HT-29 (cell line): Measurements from ENCODE around the gene PIKFYVE. TPM values are rescaled to one million over a fixed set of nuclear protein-coding genes. Genes with fewer than 3 reads are reported as not detected.
"Not testable (repeated sequence)": the region's sequence is repeated elsewhere in the genome, so short reads cannot be mapped to it uniquely, and the experiment has no call there.

Source experiments
- DNase-seq: peaks from one replicate; pipeline ENCODE4 v3.0.0-alpha.2; 2015; ENCODE audit warnings: low spot score
- total RNA-seq: library from RNA; depleted of rRNA; stranded (reverse); fragments of >200 nt; shearing (Covaris generic); gene quantifications from 2 replicates; pipeline ENCODE4 v1.2.3, GENCODE V29; 2014; rRNA removed

Gene PIKFYVE, protein sequence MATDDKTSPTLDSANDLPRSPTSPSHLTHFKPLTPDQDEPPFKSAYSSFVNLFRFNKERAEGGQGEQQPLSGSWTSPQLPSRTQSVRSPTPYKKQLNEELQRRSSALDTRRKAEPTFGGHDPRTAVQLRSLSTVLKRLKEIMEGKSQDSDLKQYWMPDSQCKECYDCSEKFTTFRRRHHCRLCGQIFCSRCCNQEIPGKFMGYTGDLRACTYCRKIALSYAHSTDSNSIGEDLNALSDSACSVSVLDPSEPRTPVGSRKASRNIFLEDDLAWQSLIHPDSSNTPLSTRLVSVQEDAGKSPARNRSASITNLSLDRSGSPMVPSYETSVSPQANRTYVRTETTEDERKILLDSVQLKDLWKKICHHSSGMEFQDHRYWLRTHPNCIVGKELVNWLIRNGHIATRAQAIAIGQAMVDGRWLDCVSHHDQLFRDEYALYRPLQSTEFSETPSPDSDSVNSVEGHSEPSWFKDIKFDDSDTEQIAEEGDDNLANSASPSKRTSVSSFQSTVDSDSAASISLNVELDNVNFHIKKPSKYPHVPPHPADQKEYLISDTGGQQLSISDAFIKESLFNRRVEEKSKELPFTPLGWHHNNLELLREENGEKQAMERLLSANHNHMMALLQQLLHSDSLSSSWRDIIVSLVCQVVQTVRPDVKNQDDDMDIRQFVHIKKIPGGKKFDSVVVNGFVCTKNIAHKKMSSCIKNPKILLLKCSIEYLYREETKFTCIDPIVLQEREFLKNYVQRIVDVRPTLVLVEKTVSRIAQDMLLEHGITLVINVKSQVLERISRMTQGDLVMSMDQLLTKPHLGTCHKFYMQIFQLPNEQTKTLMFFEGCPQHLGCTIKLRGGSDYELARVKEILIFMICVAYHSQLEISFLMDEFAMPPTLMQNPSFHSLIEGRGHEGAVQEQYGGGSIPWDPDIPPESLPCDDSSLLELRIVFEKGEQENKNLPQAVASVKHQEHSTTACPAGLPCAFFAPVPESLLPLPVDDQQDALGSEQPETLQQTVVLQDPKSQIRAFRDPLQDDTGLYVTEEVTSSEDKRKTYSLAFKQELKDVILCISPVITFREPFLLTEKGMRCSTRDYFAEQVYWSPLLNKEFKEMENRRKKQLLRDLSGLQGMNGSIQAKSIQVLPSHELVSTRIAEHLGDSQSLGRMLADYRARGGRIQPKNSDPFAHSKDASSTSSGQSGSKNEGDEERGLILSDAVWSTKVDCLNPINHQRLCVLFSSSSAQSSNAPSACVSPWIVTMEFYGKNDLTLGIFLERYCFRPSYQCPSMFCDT (N-terminal part only)
- total RNA-seq, result 7.2 and 10.1 TPM in 2 replicates

DNA sequence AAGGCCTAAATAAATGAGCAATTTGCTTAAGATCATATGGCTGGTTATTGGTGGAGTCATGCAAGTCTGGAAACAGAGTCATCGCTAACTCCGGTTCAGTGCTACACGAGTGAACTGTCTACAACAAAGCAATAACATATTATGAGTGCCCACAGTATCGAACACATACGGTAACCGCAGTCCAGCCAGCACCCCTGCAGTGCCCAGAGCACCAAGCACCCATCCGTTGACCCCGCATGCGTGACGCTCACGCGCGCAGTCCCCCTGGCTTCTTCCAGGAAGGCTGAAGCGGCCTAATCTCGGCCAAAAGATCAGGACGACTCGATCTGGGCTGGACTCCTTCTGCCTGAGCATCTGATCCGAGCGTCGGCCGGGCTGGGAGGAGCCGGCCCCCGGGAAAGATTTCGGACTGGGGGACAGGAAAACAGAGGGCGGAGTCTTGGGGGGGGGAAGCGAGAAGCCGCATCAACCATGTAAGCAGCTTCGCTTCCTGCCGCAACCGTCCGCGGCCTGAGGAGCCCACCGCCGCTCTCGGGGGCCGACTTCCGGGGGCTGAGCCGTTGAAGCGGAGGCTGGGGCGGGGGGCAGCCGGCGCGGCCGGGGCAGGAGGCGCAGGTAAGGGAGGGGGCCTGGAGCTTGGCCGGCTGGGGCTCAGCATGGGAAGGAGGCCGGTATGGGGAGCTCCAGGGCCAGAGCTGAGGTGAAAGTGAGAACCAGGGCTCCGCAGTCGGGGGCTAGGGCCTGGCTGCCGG, at the start of gene PIKFYVE:
PIKFYVE (plus strand) TSS at position 455 of the 752 bp plus-strand sequence. CDS start 5,265 bp downstream, outside the sequence.
- DNase-seq, result peak; percentile 94

- not testable (repeated sequence) for DNase-seq
Observed at GRCh38 chr2:208221873-208222272, 44.2 kb upstream of the PIKFYVE start.

DNA sequence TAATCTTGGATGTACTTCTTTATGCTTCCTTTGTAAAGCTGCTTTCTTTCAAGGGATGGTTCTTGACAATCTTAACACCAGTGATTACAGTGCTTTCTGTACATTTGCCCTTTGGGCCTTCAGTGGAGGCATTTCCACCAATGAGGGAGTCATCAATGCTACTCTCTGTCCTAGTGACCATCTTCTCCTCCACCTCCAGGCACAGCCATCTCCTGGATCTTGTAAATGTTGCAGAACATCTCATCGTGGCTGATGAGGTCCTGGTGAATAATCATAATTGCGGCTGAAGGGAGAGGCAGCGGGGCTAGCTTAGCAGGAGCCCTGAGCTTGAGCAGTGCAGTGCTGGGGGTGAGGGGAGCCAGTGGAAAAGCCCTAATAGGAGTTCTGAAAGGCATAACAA, 43.7 kb upstream of the PIKFYVE start:
- DNase-seq, result no peak

GRCh38 chr2:208224802-208225201, 41.3 kb upstream of the PIKFYVE start:
- no peak for DNase-seq

- DNase-seq, result no peak
Observed at GRCh38 chr2:208227581-208228232, 38.3 kb upstream of the PIKFYVE start.

- no peak for DNase-seq
Observed at GRCh38 chr2:208228476-208228875, 37.6 kb upstream of the PIKFYVE start.

DNA sequence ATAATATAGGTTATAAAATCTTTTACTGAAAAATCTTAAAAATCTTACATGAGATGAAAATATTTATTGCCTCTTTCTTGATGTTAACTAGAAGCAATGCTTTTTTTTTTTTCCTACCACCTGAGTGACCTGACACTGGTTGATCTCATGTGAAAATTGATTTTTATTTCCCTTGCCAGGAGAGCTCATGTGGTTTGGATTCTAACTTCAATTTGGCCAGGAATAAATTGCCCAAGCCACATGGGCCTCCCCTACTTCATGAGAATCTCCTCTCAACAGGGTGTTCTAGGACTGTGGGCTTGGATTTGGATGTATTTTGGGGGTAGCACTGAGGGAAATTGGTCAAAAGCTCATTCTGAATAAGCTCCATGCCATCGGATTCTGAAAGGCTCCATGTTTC, 31.3 kb upstream of the PIKFYVE start:
- no peak for DNase-seq

- DNase-seq, result no peak
Observed at GRCh38 chr2:208235860-208236259, 30.2 kb upstream of the PIKFYVE start.

DNA sequence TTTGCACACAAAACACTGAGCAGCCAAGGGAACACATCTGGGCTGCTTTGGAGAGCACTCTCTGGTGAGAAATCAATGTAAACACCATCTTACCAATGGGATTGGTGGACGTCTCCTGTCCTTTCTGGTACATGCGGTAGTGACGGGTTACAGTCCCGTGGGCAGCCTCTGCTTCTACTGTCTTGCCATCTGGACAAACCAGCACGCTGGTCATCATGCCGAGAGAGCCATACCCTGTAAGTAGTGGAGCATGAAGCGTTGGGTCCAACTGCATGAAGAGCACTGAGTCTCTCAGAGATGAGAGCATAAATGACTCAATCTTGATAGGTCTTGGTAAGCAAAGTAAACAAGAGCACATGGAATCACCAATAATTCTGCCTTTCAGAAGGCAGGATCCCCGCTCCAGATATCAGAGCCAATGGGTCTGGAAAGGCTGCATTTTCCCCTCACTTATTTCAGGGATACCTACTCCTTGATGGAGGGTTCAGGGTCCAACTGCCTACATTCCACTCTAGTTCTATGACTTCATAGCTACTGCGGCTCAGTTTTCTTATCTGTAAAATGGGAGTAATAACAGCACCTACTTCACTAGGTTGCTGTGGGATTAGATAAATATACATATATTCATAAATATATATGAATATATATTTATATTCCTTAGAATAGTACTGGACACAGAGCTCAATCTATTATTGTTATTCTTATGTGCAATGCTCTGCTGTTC, 26.1 kb upstream of the PIKFYVE start:
- no peak for DNase-seq

DNA sequence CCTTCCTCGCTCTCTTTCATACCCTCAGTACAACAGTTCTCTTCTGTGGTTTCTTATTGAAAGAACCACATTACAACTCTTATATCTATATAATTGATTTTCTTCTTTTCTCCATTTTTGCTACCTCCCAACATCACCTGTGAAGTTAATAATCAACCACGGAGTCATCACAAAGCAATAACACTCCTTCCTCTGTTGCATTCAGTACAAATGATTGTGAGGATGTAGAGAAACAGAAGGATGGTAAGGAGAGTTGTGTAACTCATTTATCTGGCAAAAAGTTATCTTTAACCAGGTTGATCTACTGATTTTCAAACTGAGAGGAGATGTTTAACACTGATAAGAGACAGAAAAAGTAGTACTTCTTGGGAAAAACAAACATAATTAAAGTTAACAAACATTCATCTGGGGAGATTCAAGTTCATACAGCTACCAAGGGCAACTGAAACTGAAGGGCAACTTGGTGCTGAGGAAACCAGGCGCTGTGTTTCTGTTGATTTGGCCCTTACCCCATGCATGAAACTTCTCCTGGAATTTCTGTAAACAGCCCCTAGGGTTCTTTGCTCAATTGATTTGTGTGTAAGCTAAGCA, 25.3 kb upstream of the PIKFYVE start:
- DNase-seq, result no peak

GRCh38 chr2:208244422-208244821, 21.6 kb upstream of the PIKFYVE start:
- no peak for DNase-seq

GRCh38 chr2:208245746-208246145, 20.3 kb upstream of the PIKFYVE start:
- DNase-seq, result no peak

- no peak for DNase-seq
Observed at GRCh38 chr2:208248601-208249000, 17.5 kb upstream of the PIKFYVE start.

DNA sequence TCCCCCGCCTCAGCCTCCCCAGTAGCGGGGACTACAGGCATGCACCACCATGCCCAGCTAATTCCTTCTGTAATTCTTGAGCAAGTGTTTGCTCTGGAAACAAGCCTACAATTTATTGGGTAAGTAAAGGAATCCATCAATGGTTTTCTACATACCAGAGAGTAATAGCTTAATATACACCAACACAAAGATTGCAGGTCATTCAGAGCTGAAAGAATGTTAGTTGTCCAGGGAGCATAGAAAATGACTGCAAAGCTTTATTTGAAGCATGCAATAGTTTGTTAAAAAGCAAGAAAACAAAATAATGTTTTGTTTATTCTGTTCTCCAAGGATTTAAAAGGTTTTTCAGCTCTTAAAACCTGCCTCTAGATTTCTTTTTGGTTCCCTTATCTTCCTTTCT, 16.8 kb upstream of the PIKFYVE start:
- DNase-seq, result no peak

- DNase-seq, result no peak
Observed at GRCh38 chr2:208250388-208250787, 15.7 kb upstream of the PIKFYVE start.

GRCh38 chr2:208251098-208251497, 15.0 kb upstream of the PIKFYVE start:
- no peak for DNase-seq

DNA sequence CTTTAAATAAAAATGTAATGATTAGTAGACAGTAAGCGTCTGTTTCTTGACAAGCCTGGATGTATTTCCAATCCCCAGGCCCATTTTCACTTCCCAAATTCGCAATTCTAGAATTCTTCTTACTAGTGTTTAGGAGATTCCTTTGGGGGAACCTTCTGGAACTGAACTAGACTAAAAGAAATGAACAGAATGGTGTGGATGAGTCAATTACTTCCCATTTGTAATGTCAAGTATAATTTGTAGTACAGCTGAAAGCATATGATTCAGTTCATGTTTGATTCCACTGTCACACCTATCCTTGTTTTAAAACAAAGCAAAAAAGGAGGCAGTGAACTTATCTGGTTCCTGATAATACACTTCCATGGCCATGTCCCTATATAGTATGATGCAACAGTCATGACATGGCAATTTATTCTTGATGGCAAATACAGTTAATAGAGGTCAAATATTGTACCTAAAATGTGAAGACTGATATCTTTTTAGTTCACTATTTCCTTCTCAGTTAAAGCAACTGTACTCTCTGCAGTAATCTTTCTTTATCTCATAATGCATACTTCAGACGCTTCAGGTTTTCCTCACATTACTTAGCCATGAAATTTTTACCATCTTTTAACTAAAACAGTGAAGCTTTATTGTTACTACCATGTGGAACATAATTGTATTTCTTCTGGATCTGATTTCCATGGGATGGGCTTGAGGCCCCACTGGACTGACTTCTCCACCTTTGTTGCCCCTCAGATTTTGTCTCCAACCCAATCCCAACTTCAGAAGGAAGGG, 13.2 kb upstream of the PIKFYVE start:
- no peak for DNase-seq

DNA sequence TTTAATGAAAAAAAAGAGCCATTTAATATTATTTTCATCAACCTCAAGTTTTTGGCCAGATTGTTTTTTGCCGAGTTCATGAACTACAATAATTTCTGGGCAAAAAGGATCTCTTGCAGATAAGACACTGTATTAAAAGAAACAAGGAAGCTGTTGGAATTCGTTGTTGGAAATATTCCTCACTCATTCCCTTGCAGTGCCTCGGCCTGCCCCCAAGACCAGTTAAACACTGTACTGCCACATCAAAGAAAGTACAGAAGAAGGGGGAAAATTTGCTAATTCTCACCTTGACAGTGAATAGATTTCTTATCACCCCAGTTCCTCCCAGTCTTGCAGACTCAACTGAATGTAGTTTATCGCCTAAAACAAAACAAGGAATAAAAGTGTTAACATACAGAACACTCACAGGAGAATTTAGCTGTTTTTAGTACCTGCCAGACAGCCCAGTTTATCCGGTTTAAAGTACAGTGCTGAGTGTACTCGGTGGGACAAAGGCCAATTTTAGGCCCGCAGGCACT, 12.4 kb upstream of the PIKFYVE start:
- DNase-seq, result no peak
